HepG2 (cell line): Measurements from ENCODE around the gene MCM3.

Source experiments
- ATF7 ChIP-seq, 2 experiments: fragments of 450-650 bp in 1 of 2; sonication (generic) in 1 of 2; formaldehyde crosslinking in 1 of 2; IDR thresholded peaks; 2 replicates each; pipeline versions ENCODE4 v1.4.0 to v1.6.1; 2016 to 2020; ENCODE audit warnings: antibody characterized with exemption in 1 of 2, mild to moderate bottlenecking in 1 of 2, missing genetic modification reagents in 1 of 2
- EP300 ChIP-seq, 3 experiments: sonication (generic) in 1 of 3; formaldehyde crosslinking in 1 of 3; IDR thresholded peaks; 2 replicates each; pipeline versions ENCODE4 v1.5.1 to v1.6.1; 2011 to 2020; ENCODE audit warnings: low read depth in 2 of 3, low read length in 2 of 3, borderline replicate concordance in 1 of 3, improper control_type of control experiment in 1 of 3, mild to moderate bottlenecking in 1 of 3, missing genetic modification reagents in 1 of 3, moderate library complexity in 1 of 3
- RNF2 ChIP-seq: fragments of 450-650 bp; conservative IDR thresholded peaks from 2 replicates; pipeline ENCODE4 v1.6.1; 2016; ENCODE audit warnings: low read depth
- SETDB1 ChIP-seq: sonication (generic); formaldehyde crosslinking; IDR thresholded peaks from 2 replicates; pipeline ENCODE4 v1.5.1; 2020; ENCODE audit warnings: missing genetic modification reagents, mild to moderate bottlenecking, borderline replicate concordance
- SP2 ChIP-seq: sonication (generic); formaldehyde crosslinking; IDR thresholded peaks from 2 replicates; pipeline ENCODE4 v1.5.1; 2020; ENCODE audit warnings: mild to moderate bottlenecking, missing genetic modification reagents
- ZNF354B ChIP-seq: sonication (generic); formaldehyde crosslinking; IDR thresholded peaks from 2 replicates; pipeline ENCODE4 v1.8.0; 2022; ENCODE audit warnings: mild to moderate bottlenecking, missing genetic modification reagents
- ZSCAN29 ChIP-seq: sonication (generic); formaldehyde crosslinking; conservative IDR thresholded peaks from 2 replicates; pipeline ENCODE4 v1.4.0; 2020; ENCODE audit warnings: mild to moderate bottlenecking, missing genetic modification reagents
- TF ChIP-seq, protein P1 (sequence below): IDR thresholded peaks from 2 replicates; pipeline ENCODE4 v1.6.1; 2016; ENCODE audit warnings: low read depth, missing genetic modification reagents, missing compliant biosample characterization

DNA sequence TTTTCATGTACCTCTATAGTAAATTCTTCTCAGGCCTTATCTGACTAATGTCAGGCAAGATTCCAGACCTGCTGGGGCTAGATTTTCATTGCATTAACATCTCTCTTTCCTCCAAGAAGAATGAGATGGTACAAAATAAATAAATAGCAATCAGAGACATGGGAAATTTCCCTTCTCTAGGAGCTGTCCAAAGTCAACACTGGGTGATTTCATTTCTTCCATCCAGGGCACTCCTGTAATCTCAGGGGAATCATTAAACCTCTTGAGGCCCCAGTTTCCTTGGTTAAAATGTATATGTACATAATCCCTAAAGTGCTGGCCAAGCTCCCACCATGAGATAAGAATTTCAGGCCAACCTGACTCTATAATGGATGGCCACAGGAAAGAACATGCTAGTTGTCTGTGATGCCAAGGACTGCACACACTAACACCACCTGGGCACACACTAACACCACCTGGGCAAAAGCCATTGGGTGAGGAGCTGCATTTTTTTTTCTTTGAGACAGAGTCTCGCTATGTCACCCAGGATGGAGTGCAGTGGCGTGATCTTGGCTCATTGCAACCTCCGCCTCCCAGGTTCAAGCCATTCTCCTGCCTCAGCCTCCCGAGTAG lies 41.2 kb downstream of the MCM3 start:
- TF ChIP-seq ZNF354B = no peak
- TF ChIP-seq RNF2 = no peak
- TF ChIP-seq SP2 (CRISPR knock-in tag) = no peak
- TF ChIP-seq ZSCAN29 (CRISPR knock-in tag) = no peak
- no peak for TF ChIP-seq EP300 (IDR thresholded peaks at IDR 0.05; ENCODE audit: low read depth in 2 of 2, low read length in 2 of 2)
- no peak for TF ChIP-seq EP300 (CRISPR knock-in tag; IDR thresholded peaks at IDR 0.05; ENCODE audit: borderline replicate concordance)
- no peak for TF ChIP-seq ATF7 (IDR thresholded peaks at IDR 0.05)
- no peak for TF ChIP-seq ATF7 (CRISPR knock-in tag; IDR thresholded peaks at IDR 0.05)
- TF ChIP-seq, protein P1, sequence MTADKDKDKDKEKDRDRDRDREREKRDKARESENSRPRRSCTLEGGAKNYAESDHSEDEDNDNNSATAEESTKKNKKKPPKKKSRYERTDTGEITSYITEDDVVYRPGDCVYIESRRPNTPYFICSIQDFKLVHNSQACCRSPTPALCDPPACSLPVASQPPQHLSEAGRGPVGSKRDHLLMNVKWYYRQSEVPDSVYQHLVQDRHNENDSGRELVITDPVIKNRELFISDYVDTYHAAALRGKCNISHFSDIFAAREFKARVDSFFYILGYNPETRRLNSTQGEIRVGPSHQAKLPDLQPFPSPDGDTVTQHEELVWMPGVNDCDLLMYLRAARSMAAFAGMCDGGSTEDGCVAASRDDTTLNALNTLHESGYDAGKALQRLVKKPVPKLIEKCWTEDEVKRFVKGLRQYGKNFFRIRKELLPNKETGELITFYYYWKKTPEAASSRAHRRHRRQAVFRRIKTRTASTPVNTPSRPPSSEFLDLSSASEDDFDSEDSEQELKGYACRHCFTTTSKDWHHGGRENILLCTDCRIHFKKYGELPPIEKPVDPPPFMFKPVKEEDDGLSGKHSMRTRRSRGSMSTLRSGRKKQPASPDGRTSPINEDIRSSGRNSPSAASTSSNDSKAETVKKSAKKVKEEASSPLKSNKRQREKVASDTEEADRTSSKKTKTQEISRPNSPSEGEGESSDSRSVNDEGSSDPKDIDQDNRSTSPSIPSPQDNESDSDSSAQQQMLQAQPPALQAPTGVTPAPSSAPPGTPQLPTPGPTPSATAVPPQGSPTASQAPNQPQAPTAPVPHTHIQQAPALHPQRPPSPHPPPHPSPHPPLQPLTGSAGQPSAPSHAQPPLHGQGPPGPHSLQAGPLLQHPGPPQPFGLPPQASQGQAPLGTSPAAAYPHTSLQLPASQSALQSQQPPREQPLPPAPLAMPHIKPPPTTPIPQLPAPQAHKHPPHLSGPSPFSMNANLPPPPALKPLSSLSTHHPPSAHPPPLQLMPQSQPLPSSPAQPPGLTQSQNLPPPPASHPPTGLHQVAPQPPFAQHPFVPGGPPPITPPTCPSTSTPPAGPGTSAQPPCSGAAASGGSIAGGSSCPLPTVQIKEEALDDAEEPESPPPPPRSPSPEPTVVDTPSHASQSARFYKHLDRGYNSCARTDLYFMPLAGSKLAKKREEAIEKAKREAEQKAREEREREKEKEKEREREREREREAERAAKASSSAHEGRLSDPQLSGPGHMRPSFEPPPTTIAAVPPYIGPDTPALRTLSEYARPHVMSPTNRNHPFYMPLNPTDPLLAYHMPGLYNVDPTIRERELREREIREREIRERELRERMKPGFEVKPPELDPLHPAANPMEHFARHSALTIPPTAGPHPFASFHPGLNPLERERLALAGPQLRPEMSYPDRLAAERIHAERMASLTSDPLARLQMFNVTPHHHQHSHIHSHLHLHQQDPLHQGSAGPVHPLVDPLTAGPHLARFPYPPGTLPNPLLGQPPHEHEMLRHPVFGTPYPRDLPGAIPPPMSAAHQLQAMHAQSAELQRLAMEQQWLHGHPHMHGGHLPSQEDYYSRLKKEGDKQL = no peak
- TF ChIP-seq SETDB1 (CRISPR knock-in tag) = no peak
